HEK293 (cell line): ENCODE measurements around the gene MIA2.
"Not testable (repeated sequence)": the region's sequence is repeated elsewhere in the genome, so short reads cannot be mapped to it uniquely, and the experiment has no call there.

Experiments used
- CTCF ChIA-PET: fragments of 350-600 bp; formaldehyde crosslinking; extraction: SDS; loops from one replicate; lab custom pipeline; 2021; ENCODE audit warnings: antibody characterized with exemption; lab: Yijun Ruan, JAX
- POLR2A ChIA-PET: fragments of 300-600 bp; formaldehyde crosslinking; extraction: SDS; loops from one replicate; lab custom pipeline; 2020; ENCODE audit warnings: antibody characterized with exemption, inconsistent platforms; lab: Yijun Ruan, JAX
- H3K27ac ChIP-seq: fragments of 200-500 bp; sonication (Bioruptor generic); 2 replicates; pipeline ENCODE4 v1.5.1; 2014; ENCODE audit warnings: low read depth, low read length, control low read depth, inconsistent platforms; ENCODE audit errors: extremely low read depth
- H3K36me3 ChIP-seq, 2 experiments: fragments of 200-500 bp in 1 of 2; sonication (Bioruptor generic) in 1 of 2; 1 replicate in 1 of 2; 2 replicates in 1 of 2; pipeline ENCODE4 v1.5.1; 2014 to 2017; ENCODE audit warnings: inconsistent platforms in 2 of 2, low read length in 2 of 2; ENCODE audit not compliant: control insufficient read depth in 2 of 2, insufficient read depth in 1 of 2
- H3K4me1 ChIP-seq: fragments of 200-500 bp; sonication (Bioruptor generic); 2 replicates; pipeline ENCODE4 v1.5.1; 2014; ENCODE audit warnings: mild to moderate bottlenecking, low read length, inconsistent platforms; ENCODE audit not compliant: control insufficient read depth, insufficient read depth
- H3K4me3 ChIP-seq: 2 replicates; pipeline ENCODE4 v1.5.1; 2011; ENCODE audit warnings: low read depth, mild to moderate bottlenecking, control low read depth, low read length, moderate library complexity
- H3K9me3 ChIP-seq: fragments of 200-500 bp; sonication (Bioruptor generic); 2 replicates; pipeline ENCODE4 v1.5.1; 2014; ENCODE audit warnings: low read depth, low read length, inconsistent platforms; ENCODE audit not compliant: control insufficient read depth, insufficient read depth
- BCL6B ChIP-seq: fragments of 450-650 bp; formaldehyde crosslinking; IDR thresholded peaks from 2 replicates; pipeline ENCODE4 v1.5.1; 2017; ENCODE audit warnings: missing biosample characterization, missing genetic modification characterization
- FEZF1 ChIP-seq: fragments of 450-650 bp; formaldehyde crosslinking; IDR thresholded peaks from 2 replicates; pipeline ENCODE4 v1.5.1; 2016; ENCODE audit warnings: missing biosample characterization, missing genetic modification characterization
- GLIS1 ChIP-seq: fragments of 450-650 bp; formaldehyde crosslinking; IDR thresholded peaks from 2 replicates; pipeline ENCODE4 v1.5.1; 2016; ENCODE audit warnings: missing biosample characterization, missing genetic modification characterization
- IKZF3 ChIP-seq: fragments of 450-650 bp; IDR thresholded peaks from 2 replicates; pipeline ENCODE4 v1.5.0; 2018; ENCODE audit warnings: missing biosample characterization, mild to moderate bottlenecking, missing genetic modification characterization, moderate library complexity
- PRDM1 ChIP-seq: fragments of 450-650 bp; formaldehyde crosslinking; IDR thresholded peaks from 2 replicates; pipeline ENCODE4; 2016; ENCODE audit warnings: missing biosample characterization, missing genetic modification characterization
- PRDM6 ChIP-seq: fragments of 450-650 bp; formaldehyde crosslinking; IDR thresholded peaks from 2 replicates; pipeline ENCODE4 v1.5.1; 2017; ENCODE audit warnings: missing biosample characterization, missing genetic modification characterization
- SP7 ChIP-seq: fragments of 450-650 bp; formaldehyde crosslinking; IDR thresholded peaks from 2 replicates; pipeline ENCODE4 v1.5.1; 2016; ENCODE audit warnings: missing biosample characterization, missing genetic modification characterization
- TCF7L2 ChIP-seq: IDR thresholded peaks from 2 replicates; pipeline ENCODE4 v1.6.1; 2011; ENCODE audit warnings: low read depth, mild to moderate bottlenecking, inconsistent platforms, low read length, moderate library complexity, borderline replicate concordance
- TRIM28 ChIP-seq: IDR thresholded peaks from 2 replicates; pipeline ENCODE4 v1.6.1; 2011; ENCODE audit warnings: low read length, control low read depth, borderline replicate concordance
- ZBTB1 ChIP-seq: fragments of 450-650 bp; formaldehyde crosslinking; IDR thresholded peaks from 2 replicates; pipeline ENCODE4 v1.5.1; 2016; ENCODE audit warnings: missing biosample characterization, missing genetic modification characterization
- ZBTB44 ChIP-seq: fragments of 450-650 bp; IDR thresholded peaks from 2 replicates; pipeline ENCODE4 v1.5.1; 2018; ENCODE audit warnings: missing biosample characterization, mild to moderate bottlenecking, missing genetic modification characterization
- ZNF10 ChIP-seq: fragments of 450-650 bp; formaldehyde crosslinking; IDR thresholded peaks from 2 replicates; pipeline ENCODE4 v1.5.1; 2017; ENCODE audit warnings: missing biosample characterization, missing genetic modification characterization
- ZNF132 ChIP-seq: fragments of 450-650 bp; formaldehyde crosslinking; IDR thresholded peaks from 2 replicates; pipeline ENCODE4 v1.5.1; 2017; ENCODE audit warnings: missing biosample characterization, missing genetic modification characterization, borderline replicate concordance
- ZNF2 ChIP-seq: fragments of 450-650 bp; formaldehyde crosslinking; IDR thresholded peaks from 2 replicates; pipeline ENCODE4 v1.5.1; 2016; ENCODE audit warnings: missing biosample characterization, missing genetic modification characterization
- ZNF416 ChIP-seq: fragments of 450-650 bp; formaldehyde crosslinking; IDR thresholded peaks from 2 replicates; pipeline ENCODE4 v1.5.1; 2016; ENCODE audit warnings: missing biosample characterization, missing genetic modification characterization
- ZNF48 ChIP-seq: fragments of 450-650 bp; formaldehyde crosslinking; IDR thresholded peaks from 2 replicates; pipeline ENCODE4 v1.5.1; 2016; ENCODE audit warnings: missing biosample characterization, missing genetic modification characterization
- ZNF549 ChIP-seq: fragments of 450-650 bp; IDR thresholded peaks from 2 replicates; pipeline ENCODE4 v1.5.1; 2018; ENCODE audit warnings: missing biosample characterization, missing genetic modification characterization, mild to moderate bottlenecking, inconsistent platforms, moderate library complexity
- ZNF555 ChIP-seq: fragments of 450-650 bp; formaldehyde crosslinking; conservative IDR thresholded peaks from 2 replicates; pipeline ENCODE4 v1.5.1; 2017; ENCODE audit warnings: missing biosample characterization, mild to moderate bottlenecking, missing genetic modification characterization, inconsistent platforms
- ZNF704 ChIP-seq: fragments of 450-650 bp; formaldehyde crosslinking; IDR thresholded peaks from 2 replicates; pipeline ENCODE4 v1.5.1; 2016; ENCODE audit warnings: missing biosample characterization, missing genetic modification characterization
- ZSCAN18 ChIP-seq: fragments of 450-650 bp; formaldehyde crosslinking; IDR thresholded peaks from 2 replicates; pipeline ENCODE4 v1.5.1; 2016; ENCODE audit warnings: missing biosample characterization, missing genetic modification characterization
- ZXDB ChIP-seq: fragments of 450-650 bp; formaldehyde crosslinking; IDR thresholded peaks from 2 replicates; pipeline ENCODE4 v1.5.1; 2016; ENCODE audit warnings: missing biosample characterization, missing genetic modification characterization

Gene MIA2

GRCh38 chr14:39246618-39247017 is 12.9 kb downstream of the MIA2 start (continued):
- no peak for TF ChIP-seq IKZF3 (tag by site-specific recombination)

GRCh38 chr14:39247256-39247655 is 13.5 kb downstream of the MIA2 start:
- H3K27ac ChIP-seq: no peak overlapping the region
- no peaks in the 10 kb centered on the region for H3K36me3 ChIP-seq
- no peaks in the 10 kb centered on the region for H3K4me1 ChIP-seq
- POLR2A ChIA-PET: no interaction called here
- CTCF ChIA-PET: interaction anchor here (0.7 kb wide), 1 partner anchor 46 kb away, joined by 4 read pairs; no protein-coding TSS in a partner anchor
- no peaks in the 10 kb centered on the region for H3K9me3 ChIP-seq
- no peak overlapping the region for H3K4me3 ChIP-seq
- TF ChIP-seq ZXDB (tag by site-specific recombination) (no peak), PRDM6 (tag by site-specific recombination) (no peak), ZBTB1 (no peak), ZNF704 (tag by site-specific recombination) (no peak), IKZF3 (tag by site-specific recombination) (no peak), ZNF132 (tag by site-specific recombination) (no peak), TRIM28 (no peak), ZNF416 (tag by site-specific recombination) (no peak), ZNF48 (tag by site-specific recombination) (no peak)

GRCh38 chr14:39251547-39251946 is 17.8 kb downstream of the MIA2 start:
- no peaks in the 10 kb centered on the region for H3K4me1 ChIP-seq
- no peaks in the 10 kb centered on the region for H3K36me3 ChIP-seq
- ChIA-PET POLR2A (no interaction called here), CTCF (no interaction called here)
- TF ChIP-seq TCF7L2: no peak
- TF ChIP-seq ZNF555 (tag by site-specific recombination): no peak
- TF ChIP-seq ZSCAN18: no peak
- TF ChIP-seq ZNF549: no peak
- no peak for TF ChIP-seq SP7 (tag by site-specific recombination)
- no peak for TF ChIP-seq BCL6B (tag by site-specific recombination)
- no peak for TF ChIP-seq ZNF704 (tag by site-specific recombination)
- no peak for TF ChIP-seq ZNF10 (tag by site-specific recombination)
- no peak for TF ChIP-seq PRDM1 (tag by site-specific recombination)
- no peak for TF ChIP-seq GLIS1 (tag by site-specific recombination)
- no peak for TF ChIP-seq ZBTB44 (tag by site-specific recombination)
- TF ChIP-seq ZNF2 (tag by site-specific recombination): no peak
- no peak for TF ChIP-seq FEZF1 (tag by site-specific recombination)
- H3K9me3 ChIP-seq: no peaks in the 10 kb centered on the region
- H3K27ac ChIP-seq: no peak overlapping the region
- no peak overlapping the region for H3K4me3 ChIP-seq

GRCh38 chr14:39257388-39257787 is 23.7 kb downstream of the MIA2 start:
- H3K27ac ChIP-seq, POLR2A ChIA-PET, H3K36me3 ChIP-seq, H3K4me3 ChIP-seq, H3K4me1 ChIP-seq, H3K9me3 ChIP-seq: not testable (repeated sequence)
- CTCF ChIA-PET: interaction anchor here (0.6 kb wide), 1 partner anchor 78 kb away, joined by 4 read pairs; no protein-coding TSS in a partner anchor
